IMR-90 (cell line): ENCODE results near the gene NT5DC3.

Experiments used
- CTCF ChIP-seq: conservative IDR thresholded peaks from 2 replicates; pipeline ENCODE4 v1.5.1; 2012; ENCODE audit warnings: mild to moderate bottlenecking, low read depth, low read length, improper control_type of control experiment
- ELK1 ChIP-seq: fragments of 150-350 bp; IDR thresholded peaks from 2 replicates; pipeline ENCODE4 v1.6.1; 2016; ENCODE audit warnings: low read depth, mild to moderate bottlenecking, low read length, moderate library complexity, borderline replicate concordance
- FOS ChIP-seq: fragments of 150-350 bp; IDR thresholded peaks from 2 replicates; pipeline ENCODE4 v1.6.1; 2016; ENCODE audit warnings: low read depth, low read length
- MAFK ChIP-seq: IDR thresholded peaks from 2 replicates; pipeline ENCODE4 v1.6.1; 2012; ENCODE audit warnings: low read depth, low read length, improper control_type of control experiment
- POLR2A ChIP-seq: IDR thresholded peaks from 2 replicates; pipeline ENCODE4 v1.6.1; 2012; ENCODE audit warnings: mild to moderate bottlenecking, low read depth, low read length
- RAD21 ChIP-seq: IDR thresholded peaks from 2 replicates; pipeline ENCODE4 v1.6.1; 2012; ENCODE audit warnings: low read length, improper control_type of control experiment
- SMC3 ChIP-seq: fragments of 150-350 bp; IDR thresholded peaks from 2 replicates; pipeline ENCODE4 v1.6.1; 2016; ENCODE audit warnings: low read depth, mild to moderate bottlenecking, antibody characterized with exemption, low read length, moderate library complexity

DNA sequence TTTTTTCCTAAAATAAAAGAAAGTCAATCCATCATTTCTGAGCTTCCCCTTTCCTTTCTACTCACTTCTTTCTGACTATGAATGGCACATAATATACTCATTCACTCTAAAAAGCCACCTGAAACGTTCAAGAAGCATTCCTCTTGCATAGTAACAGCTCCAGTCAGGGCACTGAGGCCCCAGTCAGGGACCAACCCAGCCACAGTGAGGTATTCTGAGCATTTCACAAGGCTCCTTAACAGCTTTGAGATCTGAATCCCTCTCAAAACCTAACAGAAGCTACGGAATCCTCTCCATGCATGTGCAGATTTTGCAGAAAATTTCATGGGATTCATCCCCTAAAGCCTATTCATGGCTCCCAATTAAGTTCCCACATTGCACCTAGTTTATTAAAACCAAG is 23.2 kb downstream of the NT5DC3 start:
- TF ChIP-seq CTCF, result no peak
- no peak for TF ChIP-seq POLR2A
- no peak for TF ChIP-seq ELK1
- no peak for TF ChIP-seq RAD21
- no peak for TF ChIP-seq FOS
- no peak for TF ChIP-seq MAFK
- no peak for TF ChIP-seq SMC3
